NCI-H146 treated with DMSO at 0.1 percent for 48 hours (cell line): ENCODE measurements around the gene HLA-F.

ENCODE experiments used
- DNase-seq: peaks from one replicate; lab custom pipeline; 2025; ENCODE audit not compliant: unreplicated experiment; lab: John Stamatoyannopoulos, UW

HLA-F gene

GRCh38 chr6:29723666-29724588 lies 693 bp downstream of the HLA-F start:
- no peak for DNase-seq

GRCh38 chr6:29724937-29725869 lies 2.0 kb downstream of the HLA-F start:
- DNase-seq = no peak

- DNase-seq = no peak
Measured at GRCh38 chr6:29726001-29726400, 2.8 kb downstream of the HLA-F start.

- DNase-seq = no peak
Measured at GRCh38 chr6:29726571-29727194, 3.4 kb downstream of the HLA-F start.

- no peak for DNase-seq
Measured at GRCh38 chr6:29727637-29728036, 4.4 kb downstream of the HLA-F start.

GRCh38 chr6:29728173-29728874 lies 5.1 kb downstream of the HLA-F start:
- DNase-seq = no peak

GRCh38 chr6:29728875-29729270 lies 5.6 kb downstream of the HLA-F start:
- DNase-seq = no peak

- DNase-seq = no peak
Measured at GRCh38 chr6:29729774-29730328, 6.6 kb downstream of the HLA-F start.

- no peak for DNase-seq
Measured at GRCh38 chr6:29730575-29731126, 7.4 kb downstream of the HLA-F start.

- DNase-seq = no peak
Measured at GRCh38 chr6:29731281-29731680, 8.0 kb downstream of the HLA-F start.

- DNase-seq = no peak
Measured at GRCh38 chr6:29733057-29733456, 9.8 kb downstream of the HLA-F start.

- no peak for DNase-seq
Measured at GRCh38 chr6:29734046-29735018, 11.1 kb downstream of the HLA-F start.

- DNase-seq = no peak
Measured at GRCh38 chr6:29736563-29736962, 13.3 kb downstream of the HLA-F start.

- peak; percentile 53 for DNase-seq
Measured at GRCh38 chr6:29737707-29738630, 14.7 kb downstream of the HLA-F start.

- DNase-seq = no peak
Measured at GRCh38 chr6:29739136-29739881, 16.1 kb downstream of the HLA-F start.

- no peak for DNase-seq
Measured at GRCh38 chr6:29739882-29740261, 16.6 kb downstream of the HLA-F start.

- DNase-seq = no peak
Measured at GRCh38 chr6:29741592-29741991, 18.4 kb downstream of the HLA-F start.
